Upper lobe of right lung (tissue), 1 donor: ENCODE measurements around the gene DGKI. TPM values are rescaled to one million over a fixed set of nuclear protein-coding genes. Genes with fewer than 3 reads are reported as not detected.

Experiments
- ATAC-seq: fragments of 200-7000 bp; cut with Tn5 transposase; one replicate; pipeline ENCODE4 v1.9.1; 2020; ENCODE audit warnings: mild to moderate bottlenecking, moderate library complexity
- DNase-seq: peaks from one replicate; pipeline ENCODE4 v3.0.0-alpha.2; 2020
- H3K27ac ChIP-seq: fragments of 200-600 bp; one replicate; pipeline ENCODE4 v1.8.0; 2022
- H3K27me3 ChIP-seq: fragments of 200-600 bp; one replicate; pipeline ENCODE4 v1.8.0; 2022; ENCODE audit warnings: mild to moderate bottlenecking
- H3K36me3 ChIP-seq: fragments of 200-600 bp; one replicate; pipeline ENCODE4 v1.8.0; 2022
- H3K4me1 ChIP-seq: fragments of 200-600 bp; one replicate; pipeline ENCODE4 v1.8.0; 2022
- H3K4me3 ChIP-seq: fragments of 200-600 bp; one replicate; pipeline ENCODE4 v1.8.0; 2022; ENCODE audit warnings: mild to moderate bottlenecking
- H3K9me3 ChIP-seq: fragments of 200-600 bp; one replicate; pipeline ENCODE4 v1.8.0; 2022
- CTCF ChIP-seq: fragments of 200-600 bp; IDR thresholded peaks from one replicate; pipeline ENCODE4 v1.8.0; 2022; ENCODE audit warnings: antibody characterized with exemption
- intact Hi-C: fragments of 100-400 bp; cut with DNase I; formaldehyde crosslinking; loops from one replicate; pipeline ENCODE4 v1.11.0; 2022
- total RNA-seq: library from RNA; stranded (reverse); fragmentation: NEBNext Ultra II Directional; extraction: Animal tissue kit (Norgen Biotek cat#: 25700); gene quantifications from one replicate; pipeline ENCODE4 v1.2.1, GENCODE V29; 2021
- donor health status: DM: no; HTN: yes; CAD: no; lungs with severe emphysema.

DGKI gene
- total RNA-seq, 1 donor from 2014 or later, result 0.67 TPM

- no peak for TF ChIP-seq CTCF
- intact Hi-C loops, result no loop called here
- H3K36me3 ChIP-seq, result no peaks in the 10 kb centered on the region
- ATAC-seq (no peak), DNase-seq (no peak)
- no peaks in the 10 kb centered on the region for H3K27me3 ChIP-seq
- no peak overlapping the region for H3K4me3 ChIP-seq
- H3K27ac ChIP-seq, result no peak overlapping the region
- H3K9me3 ChIP-seq, result no peaks in the 10 kb centered on the region
- H3K4me1 ChIP-seq, result no peaks in the 10 kb centered on the region
These were observed 178.4 kb downstream of the DGKI start for GRCh38 chr7:137668404-137668803.

GRCh38 chr7:137667633-137668387, 179.0 kb downstream of the DGKI start:
- H3K4me3 ChIP-seq, result no peak overlapping the region
- intact Hi-C loops, result no loop called here
- H3K4me1 ChIP-seq, result no peaks in the 10 kb centered on the region
- H3K27me3 ChIP-seq, result no peaks in the 10 kb centered on the region
- no peak for DNase-seq
- no peak overlapping the region for H3K27ac ChIP-seq
- ATAC-seq, result no peak
- no peaks in the 10 kb centered on the region for H3K36me3 ChIP-seq
- no peak for TF ChIP-seq CTCF
- no peaks in the 10 kb centered on the region for H3K9me3 ChIP-seq

- no peak overlapping the region for H3K4me3 ChIP-seq
- no peaks in the 10 kb centered on the region for H3K27me3 ChIP-seq
- ATAC-seq (no peak), DNase-seq (no peak)
- no peaks in the 10 kb centered on the region for H3K9me3 ChIP-seq
- no peaks in the 10 kb centered on the region for H3K36me3 ChIP-seq
- H3K4me1 ChIP-seq, result no peaks in the 10 kb centered on the region
- no peak overlapping the region for H3K27ac ChIP-seq
- TF ChIP-seq CTCF, result no peak
- intact Hi-C loops, result no loop called here
These were observed 181.9 kb downstream of the DGKI start for GRCh38 chr7:137664846-137665245.

GRCh38 chr7:137661634-137662033, 185.1 kb downstream of the DGKI start:
- no peak overlapping the region for H3K27ac ChIP-seq
- no peaks in the 10 kb centered on the region for H3K27me3 ChIP-seq
- no peak for TF ChIP-seq CTCF
- ATAC-seq, result no peak
- no peak overlapping the region for H3K4me3 ChIP-seq
- no peaks in the 10 kb centered on the region for H3K9me3 ChIP-seq
- no peak for DNase-seq
- no peaks in the 10 kb centered on the region for H3K36me3 ChIP-seq
- intact Hi-C loops, result no loop called here
- peaks cover 7% of the 10 kb centered on the region for H3K4me1 ChIP-seq

- Histone ChIP-seq H3K4me3 (no peak overlapping the region), H3K27ac (no peak overlapping the region), H3K27me3 (no peaks in the 10 kb centered on the region), H3K36me3 (no peaks in the 10 kb centered on the region), H3K4me1 (peaks cover 9% of the 10 kb centered on the region), H3K9me3 (no peaks in the 10 kb centered on the region)
- TF ChIP-seq CTCF, result no peak
- intact Hi-C loops, result loop anchor here (10.0 kb wide), 1 partner anchor 226 kb away; no protein-coding TSS in a partner anchor
- ATAC-seq (no peak), DNase-seq (no peak)
These were observed 188.4 kb downstream of the DGKI start for GRCh38 chr7:137658190-137658900.
